PC-3 (cell line): ENCODE measurements around the gene AFTPH. TPM values are rescaled to one million over a fixed set of nuclear protein-coding genes. Genes with fewer than 3 reads are reported as not detected.

ENCODE experiments used
- ATAC-seq: fragments of 200-7000 bp; cut with Tn5 transposase; 2 replicates; pipeline ENCODE4 v1.9.1; 2020; ENCODE audit warnings: mild to moderate bottlenecking, moderate library complexity
- BruUV-seq: library from RNA; stranded (reverse); fragments of 400-500 nt; replicated peaks from 2 replicates; lab custom pipeline; 2021; lab: Mats Ljungman, UMichigan
- CTCF ChIA-PET: fragments of 300-600 bp; sonication (Branson Sonifier 250); formaldehyde crosslinking; loops from one replicate; lab custom pipeline; 2022; ENCODE audit warnings: antibody characterized with exemption; lab: Charles Lee
- POLR2A ChIA-PET: fragments of 300-600 bp; sonication (Branson Sonifier 250); formaldehyde crosslinking; loops from one replicate; lab custom pipeline; 2022; ENCODE audit warnings: antibody characterized with exemption; ENCODE audit not compliant: unreplicated experiment; lab: Charles Lee
- DNase-seq: peaks from one replicate; pipeline ENCODE4 v3.0.0-alpha.2; 2015
- H2AFZ ChIP-seq: fragments of 300-600 bp; sonication (generic); 2 replicates; pipeline ENCODE4 v1.6.0; 2016; ENCODE audit warnings: antibody characterized with exemption, low read length
- H3F3A ChIP-seq: fragments of 300-600 bp; sonication (generic); one replicate; pipeline ENCODE4 v1.6.0; 2017; ENCODE audit warnings: antibody characterized with exemption, low read length, control low read depth, mild to moderate bottlenecking; ENCODE audit not compliant: unreplicated experiment
- H3K27ac ChIP-seq: fragments of 300-600 bp; sonication (generic); 2 replicates; pipeline ENCODE4 v1.5.1; 2016; ENCODE audit warnings: mild to moderate bottlenecking, low read length
- H3K27me3 ChIP-seq: fragments of 300-600 bp; sonication (generic); 2 replicates; pipeline ENCODE4 v1.6.1; 2016; ENCODE audit warnings: low read length, mixed read lengths
- H3K36me3 ChIP-seq: fragments of 300-600 bp; sonication (generic); 2 replicates; pipeline ENCODE4 v1.6.1; 2016; ENCODE audit warnings: low read depth, mixed run types, low read length, mixed read lengths
- H3K4me1 ChIP-seq: fragments of 300-600 bp; sonication (generic); 2 replicates; pipeline ENCODE4 v1.5.1; 2016; ENCODE audit warnings: low read length; ENCODE audit not compliant: insufficient read depth
- H3K4me2 ChIP-seq: fragments of 300-600 bp; sonication (generic); 2 replicates; pipeline ENCODE4 v1.6.0; 2016; ENCODE audit warnings: low read length
- H3K4me3 ChIP-seq: fragments of 300-600 bp; sonication (generic); 2 replicates; pipeline ENCODE4 v1.5.1; 2016; ENCODE audit warnings: mild to moderate bottlenecking, low read length, mixed read lengths
- H3K79me2 ChIP-seq: fragments of 300-600 bp; sonication (generic); 2 replicates; pipeline ENCODE4 v1.6.1; 2017; ENCODE audit warnings: low read length, mixed read lengths
- H3K9ac ChIP-seq: fragments of 300-600 bp; sonication (generic); 2 replicates; pipeline ENCODE4 v1.6.0; 2016; ENCODE audit warnings: mild to moderate bottlenecking, low read length
- H3K9me2 ChIP-seq: fragments of 300-600 bp; sonication (generic); replicated peaks from 2 replicates; pipeline ENCODE4 v1.6.1; 2016; ENCODE audit warnings: mixed run types, low read length, mixed read lengths
- H3K9me3 ChIP-seq: fragments of 300-600 bp; sonication (generic); 2 replicates; pipeline ENCODE4 v1.6.1; 2016; ENCODE audit warnings: low read length, mixed read lengths
- H4K20me1 ChIP-seq: fragments of 300-600 bp; sonication (generic); 2 replicates; pipeline ENCODE4 v1.6.1; 2016; ENCODE audit warnings: low read length, mixed read lengths
- CTCF ChIP-seq: fragments of 300-600 bp; sonication (generic); conservative IDR thresholded peaks from 2 replicates; pipeline ENCODE4 v1.5.1; 2017; ENCODE audit warnings: antibody characterized with exemption, low read depth, mild to moderate bottlenecking, low read length
- EZH2 ChIP-seq: fragments of 300-600 bp; sonication (generic); IDR thresholded peaks from one replicate; pipeline ENCODE4 v1.6.1; 2017; ENCODE audit warnings: antibody characterized with exemption, mild to moderate bottlenecking, low read length; ENCODE audit not compliant: unreplicated experiment
- EZH2phosphoT487 ChIP-seq: fragments of 300-600 bp; sonication (generic); IDR thresholded peaks from 2 replicates; pipeline ENCODE4 v1.6.1; 2018; ENCODE audit warnings: mild to moderate bottlenecking, antibody characterized with exemption, low read length, borderline replicate concordance
- intact Hi-C: fragments of 100-400 bp; cut with micrococcal nuclease; formaldehyde crosslinking; loops from 2 replicates; pipeline ENCODE4 v1.9.0; 2023
- total RNA-seq: library from RNA; depleted of rRNA; stranded (reverse); fragments of >200 nt; gene quantifications from 2 replicates; pipeline ENCODE4 v1.2.3, GENCODE V29; 2014

AFTPH gene
- total RNA-seq, 1 experiment from 2014 or later, result 26.6 TPM

DNA sequence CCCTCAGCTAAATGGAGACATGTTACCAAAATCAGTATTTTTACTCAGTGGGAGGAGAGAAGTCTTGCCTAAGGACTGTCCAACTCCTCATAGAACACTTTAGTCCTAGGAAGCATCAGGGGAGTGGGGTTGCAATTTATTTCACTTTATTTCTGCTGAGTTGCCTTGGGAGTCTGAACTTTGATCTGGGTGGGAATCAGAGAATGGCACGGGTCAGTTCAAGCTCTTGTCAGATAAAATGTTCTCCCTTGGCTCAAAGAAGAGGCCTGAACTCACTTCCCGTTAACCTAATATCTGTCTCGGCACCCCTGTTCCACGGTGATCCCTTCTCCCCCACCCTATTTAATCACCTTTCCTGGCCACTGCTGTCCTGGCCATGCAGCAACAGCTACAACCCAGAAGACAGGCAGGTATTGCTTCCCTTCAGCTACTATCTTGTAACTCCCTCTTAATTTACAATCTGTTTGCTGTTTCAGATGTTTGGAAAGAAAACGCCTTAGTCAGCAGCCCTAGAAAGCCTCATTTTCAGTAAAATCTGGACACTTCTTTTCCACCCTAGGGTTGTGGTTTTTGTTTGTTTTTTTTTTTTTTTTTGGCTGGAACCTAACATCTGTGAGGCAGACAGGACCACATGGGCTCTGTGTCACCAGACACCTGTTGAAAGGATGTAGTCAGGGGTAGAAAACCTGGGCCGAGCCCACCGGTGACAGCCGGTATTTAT, 77.1 kb downstream of the AFTPH start:
- POLR2A ChIA-PET, result no interaction called here
- no peak overlapping the region for H3K9ac ChIP-seq
- no TSS peak for BruUV-seq
- no peak for DNase-seq
- CTCF ChIA-PET, result no interaction called here
- no peak for ATAC-seq
- H3K9me3 ChIP-seq, result no peaks in the 10 kb centered on the region
- no peaks in the 10 kb centered on the region for H3K36me3 ChIP-seq
- H3K79me2 ChIP-seq, result no peaks in the 10 kb centered on the region
- peaks cover 22% of the 10 kb centered on the region for H3K4me1 ChIP-seq
- intact Hi-C loops, result no loop called here
- no peak overlapping the region for H3K4me3 ChIP-seq
- no peaks in the 10 kb centered on the region for H3K27me3 ChIP-seq
- H3K27ac ChIP-seq, result no peak overlapping the region
- TF ChIP-seq EZH2 (no peak), CTCF (no peak), EZH2phosphoT487 (no peak)
- no peak overlapping the region for H2AFZ ChIP-seq
- no peaks in the 10 kb centered on the region for H3K9me2 ChIP-seq
- no peaks in the 10 kb centered on the region for H3F3A ChIP-seq
- H4K20me1 ChIP-seq, result no peaks in the 10 kb centered on the region
- H3K4me2 ChIP-seq, result no peak overlapping the region

- Histone ChIP-seq H4K20me1 (no peaks in the 10 kb centered on the region), H3K27me3 (no peaks in the 10 kb centered on the region), H3K36me3 (no peaks in the 10 kb centered on the region), H3F3A (no peaks in the 10 kb centered on the region), H3K9me2 (no peaks in the 10 kb centered on the region), H2AFZ (no peak overlapping the region), H3K9ac (no peak overlapping the region), H3K4me3 (no peak overlapping the region), H3K79me2 (no peaks in the 10 kb centered on the region), H3K4me1 (peaks cover 24% of the 10 kb centered on the region), H3K9me3 (no peaks in the 10 kb centered on the region), H3K27ac (no peak overlapping the region), H3K4me2 (no peak overlapping the region)
- no peak for DNase-seq
- no peak for TF ChIP-seq CTCF
- ATAC-seq, result no peak
- POLR2A ChIA-PET, result no interaction called here
- BruUV-seq, result no TSS peak
- intact Hi-C loops, result no loop called here
- CTCF ChIA-PET, result no interaction called here
These were observed 77.8 kb downstream of the AFTPH start for GRCh38 chr2:64601785-64602391.

GRCh38 chr2:64602436-64602835, 78.3 kb downstream of the AFTPH start:
- H3K9ac ChIP-seq, result no peak overlapping the region
- no peak overlapping the region for H3K27ac ChIP-seq
- no peaks in the 10 kb centered on the region for H4K20me1 ChIP-seq
- no peaks in the 10 kb centered on the region for H3K9me3 ChIP-seq
- H3K79me2 ChIP-seq, result no peaks in the 10 kb centered on the region
- TF ChIP-seq EZH2phosphoT487, result no peak
- TF ChIP-seq EZH2, result no peak
- TF ChIP-seq CTCF, result no peak
- no peaks in the 10 kb centered on the region for H3K27me3 ChIP-seq
- no peaks in the 10 kb centered on the region for H3K9me2 ChIP-seq
- H3K4me3 ChIP-seq, result no peak overlapping the region
- ATAC-seq, result no peak
- no peaks in the 10 kb centered on the region for H3F3A ChIP-seq
- CTCF ChIA-PET, result no interaction called here
- H3K4me2 ChIP-seq, result no peak overlapping the region
- intact Hi-C loops, result no loop called here
- H3K36me3 ChIP-seq, result no peaks in the 10 kb centered on the region
- POLR2A ChIA-PET, result no interaction called here
- no TSS peak for BruUV-seq
- DNase-seq, result no peak
- H3K4me1 ChIP-seq, result peaks cover 29% of the 10 kb centered on the region
- H2AFZ ChIP-seq, result no peak overlapping the region
